ENCODE measurements around the gene TMEM94.

TMEM94 gene

DNA sequence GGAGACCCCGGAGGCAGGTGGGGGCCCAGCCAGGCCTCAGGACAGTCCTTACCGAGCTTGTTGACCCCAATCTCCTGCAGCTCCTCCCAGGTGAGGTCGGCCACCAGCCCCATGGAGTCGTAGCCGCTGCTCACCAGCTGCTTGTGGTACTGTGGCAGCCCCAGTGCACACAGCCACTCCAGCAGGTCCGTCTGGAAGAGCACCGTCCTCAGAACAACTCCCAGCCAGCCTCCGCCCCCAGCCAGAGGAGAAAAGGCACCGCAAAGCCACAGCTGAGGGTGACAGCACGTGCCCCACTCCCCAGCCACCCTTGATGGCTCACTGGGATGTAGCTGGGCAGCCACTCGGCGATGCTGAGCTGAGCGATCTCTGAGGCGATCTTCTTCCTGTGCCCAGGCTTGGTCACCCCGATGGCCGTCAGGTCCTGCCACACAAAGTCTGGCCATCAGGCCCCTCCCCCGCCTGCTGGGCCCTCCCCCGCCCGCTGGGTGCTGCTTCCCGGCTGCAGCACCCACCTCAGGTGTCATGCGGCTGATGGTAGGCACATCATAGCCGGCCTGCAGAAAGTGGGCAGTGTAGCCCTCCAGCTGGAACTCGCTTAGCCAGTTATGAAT lies 47.0 kb downstream of the TMEM94 start:
- no peak overlapping the region for H3K4me3 ChIP-seq (ENCODE audit: low read length)
- TF ChIP-seq ZNF274 (IDR thresholded peaks at IDR 0.05; ENCODE audit: low read depth, low read length), result no peak

DNA sequence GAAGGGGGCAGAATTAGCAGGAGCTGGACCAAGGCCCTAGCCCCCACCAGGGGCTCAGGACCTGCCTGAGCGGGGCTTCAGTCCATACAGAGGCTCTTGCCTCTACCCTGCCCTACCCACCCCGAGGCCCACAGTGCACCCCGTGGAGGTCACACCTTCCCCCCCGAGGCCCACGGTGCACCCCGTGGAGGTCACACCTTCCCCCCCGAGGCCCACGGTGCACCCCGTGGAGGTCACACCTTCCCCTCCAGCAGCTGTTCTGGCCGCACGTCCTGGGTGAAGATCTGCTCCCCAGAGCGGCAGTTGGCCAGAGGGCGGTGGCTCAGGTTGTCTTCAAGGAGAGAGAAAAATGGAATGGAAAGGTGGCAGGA lies 47.5 kb downstream of the TMEM94 start:
- TF ChIP-seq ZNF274 (IDR thresholded peaks at IDR 0.05; ENCODE audit: low read depth, low read length), result no peak
- no peak overlapping the region for H3K4me3 ChIP-seq (ENCODE audit: low read length)

DNA sequence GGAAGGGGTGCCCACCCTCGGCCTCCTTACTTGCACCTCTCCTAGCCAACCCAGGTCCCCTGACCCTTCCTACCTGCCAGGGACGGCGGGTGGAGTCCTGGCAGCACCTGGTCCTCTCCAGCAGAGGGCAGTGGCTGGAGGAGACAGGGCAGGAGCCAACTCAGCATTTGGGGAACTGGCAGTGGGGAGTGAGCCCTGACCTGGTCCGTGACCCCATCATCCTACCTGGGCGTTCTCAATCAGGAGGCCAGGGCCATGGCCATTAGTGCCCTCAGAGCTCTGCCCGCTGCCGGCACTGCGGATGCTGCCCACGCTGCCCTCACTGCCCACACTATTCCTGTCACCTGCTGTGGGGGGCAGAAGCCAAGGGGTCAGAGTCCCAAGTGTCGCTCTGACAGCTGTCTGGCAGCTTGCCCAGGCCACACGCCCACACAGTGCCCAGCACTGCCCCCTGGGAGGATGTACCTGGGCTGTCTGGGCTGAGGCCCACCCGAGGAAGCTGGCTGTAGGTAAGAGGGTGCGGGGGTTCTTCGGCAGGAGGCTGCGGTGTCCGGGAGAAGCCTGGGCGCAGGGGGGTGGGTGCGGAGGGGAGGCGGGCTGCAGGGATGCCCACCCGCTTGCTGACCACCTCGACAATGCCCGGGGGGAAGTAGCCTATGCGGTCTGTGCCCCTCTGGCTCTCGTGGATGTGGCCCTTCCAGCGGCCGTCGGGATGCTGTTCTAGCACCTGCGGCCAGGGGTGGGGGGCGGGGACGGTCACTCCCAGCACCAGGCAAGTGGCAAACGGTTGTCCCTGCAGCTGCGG lies 48.1 kb downstream of the TMEM94 start:
- no peak overlapping the region for H3K4me3 ChIP-seq (ENCODE audit: low read length)
- no peak for TF ChIP-seq ZNF274 (IDR thresholded peaks at IDR 0.05; ENCODE audit: low read depth, low read length)

DNA sequence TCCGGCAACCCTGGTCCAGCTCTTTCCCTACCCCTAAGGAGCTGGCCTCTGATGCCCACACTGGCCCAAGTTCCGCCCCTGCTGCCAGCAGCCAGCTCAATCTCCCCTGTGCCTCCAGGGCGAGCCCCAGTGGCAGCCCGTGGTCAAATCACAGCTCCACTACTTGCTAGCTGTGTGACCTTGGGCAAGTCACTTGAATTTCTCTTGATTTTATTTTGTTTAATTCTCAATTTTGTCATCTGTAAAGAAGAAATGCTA lies 48.6 kb downstream of the TMEM94 start:
- H3K4me3 ChIP-seq (ENCODE audit: low read length), result no peak overlapping the region
- no peak for TF ChIP-seq ZNF274 (IDR thresholded peaks at IDR 0.05; ENCODE audit: low read depth, low read length)

DNA sequence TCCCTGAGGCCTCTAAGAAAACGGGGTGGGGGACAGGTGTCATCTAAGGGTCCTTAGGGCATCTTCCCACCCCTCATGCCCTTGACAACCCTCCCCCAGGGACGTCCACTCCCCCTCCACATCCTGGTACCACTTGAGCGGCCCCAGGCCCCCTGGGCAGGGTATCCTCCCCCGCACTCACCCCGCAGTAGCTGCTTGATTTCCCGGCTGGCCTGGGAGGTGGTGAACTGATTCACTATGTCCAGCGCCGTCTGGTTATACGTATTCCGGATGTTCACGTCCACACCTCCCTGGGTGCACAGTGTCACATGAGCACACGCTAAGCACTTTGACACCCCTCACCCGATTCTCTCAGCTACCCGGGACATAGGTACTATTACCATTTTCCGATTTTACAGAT lies 49.2 kb downstream of the TMEM94 start:
- no peak overlapping the region for H3K4me3 ChIP-seq (ENCODE audit: low read length)
- no peak for TF ChIP-seq ZNF274 (IDR thresholded peaks at IDR 0.05; ENCODE audit: low read depth, low read length)

DNA sequence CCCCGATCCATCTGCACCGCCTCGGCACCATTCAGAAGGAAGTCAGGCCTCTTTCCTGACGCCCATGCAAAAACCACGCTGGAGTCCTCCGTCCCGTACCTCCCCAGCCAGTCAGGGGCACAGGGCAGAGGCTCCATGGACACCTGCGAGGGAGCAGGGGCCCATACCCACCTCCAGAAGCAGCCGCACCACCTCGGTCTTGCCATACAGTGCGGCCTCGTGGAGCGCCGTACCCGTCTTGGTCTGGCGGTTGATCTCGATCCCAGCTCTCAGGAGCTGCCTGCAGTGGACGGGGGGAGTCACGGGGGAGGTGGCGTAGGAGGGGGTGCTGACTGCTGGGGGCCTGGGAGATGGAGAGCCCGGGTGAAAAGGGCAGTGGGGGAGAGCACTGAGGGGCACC lies 49.7 kb downstream of the TMEM94 start:
- TF ChIP-seq ZNF274 (IDR thresholded peaks at IDR 0.05; ENCODE audit: low read depth, low read length), result no peak
- no peak overlapping the region for H3K4me3 ChIP-seq (ENCODE audit: low read length)

DNA sequence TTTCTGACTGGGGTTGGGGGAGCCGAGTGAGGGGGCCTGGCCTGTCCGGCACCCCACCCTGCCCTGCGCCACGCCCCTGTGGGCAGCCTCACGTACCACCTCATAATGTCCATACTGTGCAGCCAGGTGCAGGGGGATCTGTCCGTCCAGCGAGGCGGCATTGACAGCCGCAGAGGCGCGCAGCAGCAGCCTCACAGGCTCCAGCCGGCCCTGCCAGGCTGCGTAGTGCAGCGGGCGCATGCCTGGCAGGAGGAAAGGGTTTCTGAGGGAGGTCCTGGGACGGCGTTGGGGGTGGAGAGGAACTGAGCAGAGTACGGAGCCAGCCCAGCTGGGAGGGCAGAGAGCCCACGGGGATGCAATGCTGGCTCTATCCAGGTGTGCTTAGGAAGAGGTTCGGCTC lies 50.5 kb downstream of the TMEM94 start:
- TF ChIP-seq ZNF274 (IDR thresholded peaks at IDR 0.05; ENCODE audit: low read depth, low read length), result no peak
- no peak overlapping the region for H3K4me3 ChIP-seq (ENCODE audit: low read length)

DNA sequence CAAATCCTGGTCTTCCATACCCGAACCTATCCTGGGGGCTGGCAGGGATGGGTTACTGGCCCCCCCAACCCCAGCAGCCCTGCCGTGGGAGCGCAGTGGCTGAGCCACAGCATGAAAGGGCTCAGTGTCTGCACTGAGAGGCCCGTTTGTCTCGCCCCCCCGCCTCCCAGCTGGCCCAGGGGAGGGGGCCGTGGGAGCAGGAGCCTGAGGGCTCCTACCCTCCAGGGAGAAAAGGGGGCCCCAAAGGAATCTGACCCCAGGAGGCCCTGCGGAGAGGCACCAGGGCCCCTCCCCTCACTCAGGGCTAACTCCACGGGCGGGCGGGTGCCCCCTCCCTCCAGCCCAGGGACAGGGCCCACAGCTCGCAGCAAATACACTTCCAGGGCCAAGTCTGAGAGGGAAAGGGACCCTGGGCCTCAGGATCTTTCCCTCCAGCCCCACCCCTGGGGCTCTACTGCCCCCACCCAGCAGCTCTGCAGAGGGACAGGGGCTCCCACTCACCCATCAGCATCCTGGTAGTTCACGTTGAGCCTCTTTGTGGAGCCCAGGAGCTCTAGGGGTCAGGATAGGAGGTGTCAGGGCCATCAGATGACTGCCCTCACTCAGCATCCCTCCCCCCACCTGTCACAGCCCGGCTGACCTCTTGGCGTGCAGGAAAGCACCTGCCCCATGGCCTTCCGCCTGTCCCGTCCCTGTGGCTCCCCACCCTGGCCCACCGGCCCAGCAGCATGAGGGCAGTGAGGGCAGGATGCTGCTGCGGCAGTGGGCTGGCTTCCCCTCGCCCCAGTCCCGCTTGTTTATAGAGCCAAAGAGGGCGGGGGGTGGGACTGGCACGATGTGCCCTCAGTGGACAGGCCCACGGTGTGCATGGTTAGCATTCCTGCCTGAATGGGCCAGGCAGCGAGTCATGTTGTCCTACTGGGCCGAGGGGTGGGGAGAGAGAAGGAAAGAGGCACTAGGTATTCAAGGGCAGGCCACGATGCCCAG lies 51.6 kb downstream of the TMEM94 start:
- TF ChIP-seq ZNF274 (IDR thresholded peaks at IDR 0.05; ENCODE audit: low read depth, low read length), result no peak
- no peak overlapping the region for H3K4me3 ChIP-seq (ENCODE audit: low read length)

DNA sequence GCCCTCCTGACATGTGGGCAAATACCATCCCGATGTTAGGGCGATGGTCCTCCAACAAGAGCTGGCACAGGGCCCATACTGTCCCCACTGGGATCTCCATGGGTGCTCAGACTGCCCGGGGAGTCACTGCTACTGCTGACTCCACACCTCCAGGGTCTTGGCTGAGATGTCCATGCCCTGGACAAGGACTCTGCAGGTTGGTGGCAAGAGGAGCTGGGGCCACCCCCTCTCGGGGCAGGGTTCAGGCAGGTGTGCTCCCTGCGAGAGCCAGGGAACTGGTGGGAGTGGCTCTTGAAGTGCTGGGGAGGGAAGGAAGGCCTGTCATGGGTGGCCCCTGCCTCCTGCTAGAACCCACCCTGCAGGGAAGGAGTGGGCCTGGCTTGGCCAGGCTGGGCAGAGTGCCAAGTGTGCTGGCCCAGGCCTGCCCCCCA lies 52.5 kb downstream of the TMEM94 start:
- no peak overlapping the region for H3K4me3 ChIP-seq (ENCODE audit: low read length)
- no peak for TF ChIP-seq ZNF274 (IDR thresholded peaks at IDR 0.05; ENCODE audit: low read depth, low read length)

DNA sequence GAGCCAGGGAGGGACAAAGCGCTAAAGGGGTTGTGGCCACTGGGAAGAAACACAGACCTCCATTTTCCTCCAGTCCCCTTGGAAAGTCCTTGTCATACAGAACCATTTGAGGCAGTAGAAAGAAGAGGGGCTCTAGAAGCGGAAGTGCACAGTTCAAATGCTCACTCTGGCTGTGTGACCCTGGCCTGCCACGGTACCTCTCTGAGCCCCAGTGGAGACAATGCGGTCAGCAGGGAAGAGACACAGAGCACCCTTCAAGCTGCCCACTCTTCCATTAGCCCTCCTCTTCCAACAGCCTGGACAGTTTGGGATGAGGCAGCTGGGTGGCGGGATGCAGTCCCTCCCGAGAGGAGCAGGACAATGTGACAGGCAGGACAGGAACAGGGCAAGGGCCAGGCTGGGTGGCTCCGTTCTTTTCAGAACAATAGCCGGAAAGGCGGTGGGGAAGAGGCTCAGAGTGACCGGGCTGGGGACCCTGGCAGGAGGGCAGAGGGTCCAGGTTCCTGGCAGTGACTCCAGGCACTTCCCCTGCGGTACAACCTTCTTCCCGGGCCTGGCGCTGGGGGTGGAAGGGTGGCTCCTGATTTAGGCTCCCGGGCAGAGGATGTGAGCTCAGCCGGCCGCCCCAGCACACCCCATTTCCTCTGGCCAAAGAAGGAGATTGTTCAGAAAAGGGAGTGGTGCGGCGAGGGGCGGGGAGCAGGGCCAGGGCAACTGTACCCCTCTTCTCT lies 53.3 kb downstream of the TMEM94 start:
- no peak for TF ChIP-seq ZNF274 (IDR thresholded peaks at IDR 0.05; ENCODE audit: low read depth, low read length)
- H3K4me3 ChIP-seq (ENCODE audit: low read length), result no peak overlapping the region

DNA sequence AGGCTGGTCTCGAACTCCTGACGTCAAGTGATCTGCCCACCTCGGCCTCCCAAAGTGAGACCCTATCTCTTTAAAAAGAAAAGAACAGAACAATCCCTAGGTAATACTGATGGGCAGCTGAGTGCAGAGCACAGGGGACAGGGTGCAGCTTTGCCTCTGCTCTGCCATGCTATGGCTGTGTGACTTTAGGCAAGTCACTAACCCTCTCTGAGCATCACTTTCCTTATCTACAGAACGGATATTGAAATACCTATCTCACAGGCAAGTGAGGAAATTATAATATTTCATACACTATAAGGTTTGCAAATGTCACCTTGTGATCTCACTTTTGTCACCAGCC lies 54.8 kb downstream of the TMEM94 start:
- no peak overlapping the region for H3K4me3 ChIP-seq (ENCODE audit: low read length)
- no peak for TF ChIP-seq ZNF274 (IDR thresholded peaks at IDR 0.05; ENCODE audit: low read depth, low read length)

DNA sequence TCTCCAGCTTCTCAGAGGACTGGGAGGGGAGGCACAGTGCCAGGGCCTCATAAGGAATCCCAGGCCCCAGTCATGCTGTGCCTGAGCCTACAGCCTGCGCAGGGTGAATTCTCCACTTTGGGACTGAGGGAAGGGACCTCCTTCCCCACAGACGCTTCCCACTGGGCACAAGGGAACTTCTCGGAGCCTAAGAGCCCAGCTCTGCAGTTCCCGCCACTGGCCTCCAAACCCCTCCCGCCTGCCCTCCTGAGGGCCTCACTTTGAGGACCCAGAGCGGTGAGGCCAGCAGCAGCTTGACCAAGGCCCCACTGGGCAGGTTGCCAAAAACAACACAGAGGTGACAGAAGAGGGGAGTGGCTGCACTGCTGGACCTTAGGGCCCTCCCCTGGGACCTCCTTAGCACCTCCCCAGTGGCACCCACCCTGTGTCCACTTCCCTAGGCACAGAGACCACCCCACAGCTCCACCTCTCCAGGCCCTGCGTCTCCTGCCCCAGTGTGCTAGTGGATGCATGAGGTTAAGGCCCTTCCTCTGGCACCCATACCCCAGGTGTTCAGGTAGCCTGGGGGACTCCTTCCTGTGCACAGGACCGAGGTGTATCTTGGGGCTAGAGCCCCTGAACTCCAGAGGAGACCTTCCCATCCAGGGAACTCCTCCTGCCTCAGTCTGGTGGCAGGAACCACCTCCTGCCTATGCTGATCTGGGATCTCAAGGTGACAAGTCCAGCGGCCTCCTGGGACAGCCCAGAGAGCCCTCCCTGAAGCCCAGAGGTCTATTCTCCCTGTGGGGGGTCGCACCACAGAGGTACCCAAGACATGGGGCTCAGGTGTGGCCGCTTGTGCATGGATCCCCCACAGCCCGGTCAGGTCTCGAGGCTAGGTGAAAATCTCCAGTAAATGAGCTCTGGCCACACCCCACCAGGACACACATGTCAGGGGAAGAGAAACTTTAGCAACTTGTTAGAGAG lies 55.5 kb downstream of the TMEM94 start:
- H3K4me3 ChIP-seq (ENCODE audit: low read length), result no peak overlapping the region
- no peak for TF ChIP-seq ZNF274 (IDR thresholded peaks at IDR 0.05; ENCODE audit: low read depth, low read length)

DNA sequence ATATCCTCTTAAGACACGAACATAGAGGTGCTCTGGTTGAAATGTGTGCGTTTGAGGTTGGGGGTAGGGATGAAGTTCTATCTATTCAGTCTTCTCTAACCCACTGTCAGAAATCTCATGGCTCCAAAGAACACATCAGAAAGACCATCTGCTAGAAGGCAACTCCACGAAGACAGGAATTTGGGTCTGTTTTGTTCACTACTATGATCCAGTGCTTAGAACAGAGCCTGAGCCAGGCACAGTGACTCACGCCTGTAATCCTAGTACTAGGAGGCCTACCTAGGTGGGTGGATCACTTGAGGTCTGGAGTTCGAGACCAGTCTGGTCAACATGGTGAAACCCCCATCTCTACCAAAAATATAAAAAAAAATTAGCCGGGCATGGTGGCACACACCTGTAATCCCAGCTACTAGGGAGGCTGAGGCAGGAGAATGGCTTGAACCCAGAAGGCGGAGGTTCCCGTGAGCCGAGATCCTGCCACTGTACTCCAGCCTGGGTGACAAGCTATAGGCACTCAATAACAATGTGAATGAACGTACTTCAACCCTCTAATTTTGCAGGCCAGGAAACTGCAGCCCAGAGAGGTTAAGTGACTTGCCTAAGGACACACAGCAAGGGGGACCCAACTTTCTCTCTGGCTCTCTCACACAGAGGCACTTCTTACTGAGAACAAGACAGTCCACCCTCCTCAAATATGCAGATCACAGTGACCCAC lies 56.6 kb downstream of the TMEM94 start:
- no peak overlapping the region for H3K4me3 ChIP-seq (ENCODE audit: low read length)
- no peak for TF ChIP-seq ZNF274 (IDR thresholded peaks at IDR 0.05; ENCODE audit: low read depth, low read length)

Data from GM08714 (cell line).